ENCODE data around the gene TNS3.
"Not testable (repeated sequence)": the region's sequence is repeated elsewhere in the genome, so short reads cannot be mapped to it uniquely, and the experiment has no call there.

Gene TNS3

GRCh38 chr7:47447621-47448349 is 134.1 kb downstream of the TNS3 start:
- Mint-ChIP-seq H3K36me3 (ENCODE audit: low read depth) (no peaks in the 10 kb centered on the region), H3K9me3 (no peaks in the 10 kb centered on the region), H3K27ac (no peak overlapping the region), H3K4me1 (ENCODE audit: low read depth) (no peaks in the 10 kb centered on the region), H3K4me3 (no peak overlapping the region), H3K27me3 (ENCODE audit: low read depth) (no peaks in the 10 kb centered on the region)

DNA sequence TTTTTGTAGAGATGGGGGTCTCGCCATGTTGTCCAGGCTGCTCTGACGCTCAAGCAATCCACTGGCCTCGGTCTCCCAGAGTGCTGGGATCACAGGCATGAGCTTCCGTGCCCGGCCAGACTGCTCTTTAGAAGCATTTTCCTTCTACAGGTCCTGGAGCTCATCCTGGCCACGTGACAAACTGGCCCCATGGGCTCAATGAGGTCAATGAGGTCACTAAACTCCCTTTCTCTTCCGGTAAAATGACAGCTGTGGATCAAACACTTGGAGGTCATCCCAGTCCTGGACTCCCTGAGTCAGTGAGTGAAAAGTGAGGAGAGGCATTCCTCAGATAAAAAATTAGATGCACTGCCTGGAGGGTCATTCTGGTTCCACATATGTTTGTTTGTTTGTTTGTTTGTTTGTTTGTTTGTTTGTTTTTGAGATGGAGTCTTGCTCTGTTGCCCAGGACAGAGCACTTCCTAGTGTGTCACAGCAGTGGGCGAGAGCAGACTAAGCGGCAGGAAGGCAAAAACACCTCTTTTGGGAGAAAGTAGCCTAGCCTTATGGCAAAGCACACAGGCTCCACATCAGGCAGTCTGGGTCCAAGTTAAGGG is 134.9 kb downstream of the TNS3 start:
- no peak overlapping the region for H3K4me3 Mint-ChIP-seq
- H3K9me3 Mint-ChIP-seq: no peaks in the 10 kb centered on the region
- no peaks in the 10 kb centered on the region for H3K36me3 Mint-ChIP-seq (ENCODE audit: low read depth)
- H3K27ac Mint-ChIP-seq: no peak overlapping the region
- H3K27me3 Mint-ChIP-seq (ENCODE audit: low read depth): no peaks in the 10 kb centered on the region
- no peaks in the 10 kb centered on the region for H3K4me1 Mint-ChIP-seq (ENCODE audit: low read depth)

- H3K4me3 Mint-ChIP-seq: no peak overlapping the region
- H3K36me3 Mint-ChIP-seq (ENCODE audit: low read depth): no peaks in the 10 kb centered on the region
- no peaks in the 10 kb centered on the region for H3K9me3 Mint-ChIP-seq
- no peaks in the 10 kb centered on the region for H3K4me1 Mint-ChIP-seq (ENCODE audit: low read depth)
- no peaks in the 10 kb centered on the region for H3K27me3 Mint-ChIP-seq (ENCODE audit: low read depth)
- H3K27ac Mint-ChIP-seq: no peak overlapping the region
Observed at GRCh38 chr7:47444376-47445098, 137.4 kb downstream of the TNS3 start.

DNA sequence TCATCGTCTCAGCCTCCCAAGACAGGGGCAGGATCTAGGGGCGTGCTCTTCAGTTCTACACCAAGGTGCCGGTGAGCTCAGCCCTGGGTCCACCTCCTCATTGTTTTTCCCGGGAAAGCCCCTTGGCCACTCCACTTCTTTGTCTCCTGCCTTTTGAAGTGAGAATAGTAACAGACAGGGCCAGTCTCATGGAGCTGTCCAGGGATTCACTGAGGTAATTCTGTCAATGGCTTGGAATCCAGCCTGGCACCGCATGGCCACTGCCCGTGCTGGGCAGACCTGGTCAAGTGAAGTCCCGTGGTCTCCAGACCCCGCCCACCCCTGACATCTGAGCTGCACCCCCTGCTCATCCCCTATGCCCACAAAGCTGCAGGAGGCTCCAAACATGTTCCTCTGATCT is 138.9 kb downstream of the TNS3 start:
- H3K27ac Mint-ChIP-seq: no peak overlapping the region

DNA sequence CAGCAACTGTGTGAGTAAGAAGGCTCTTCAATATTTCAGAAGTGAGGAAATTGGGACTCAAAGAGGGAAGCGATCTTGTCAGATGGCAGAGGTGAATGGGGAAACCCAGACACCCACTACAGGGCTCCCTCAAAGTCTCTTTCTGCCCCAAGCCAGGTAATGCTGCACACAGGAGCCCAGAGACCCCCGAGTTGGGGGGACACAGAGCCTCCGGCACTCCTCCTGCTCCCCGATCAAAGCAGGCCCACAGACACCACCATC is 139.4 kb downstream of the TNS3 start:
- Mint-ChIP-seq H3K27me3 (ENCODE audit: low read depth) (no peaks in the 10 kb centered on the region), H3K4me3 (no peak overlapping the region), H3K4me1 (ENCODE audit: low read depth) (no peaks in the 10 kb centered on the region)

More for the DNA sequence above, 138.9 kb downstream of the TNS3 start:
- Mint-ChIP-seq H3K4me1 (ENCODE audit: low read depth) (no peaks in the 10 kb centered on the region), H3K9me3 (no peaks in the 10 kb centered on the region), H3K4me3 (no peak overlapping the region), H3K27me3 (ENCODE audit: low read depth) (no peaks in the 10 kb centered on the region), H3K36me3 (ENCODE audit: low read depth) (no peaks in the 10 kb centered on the region)

DNA sequence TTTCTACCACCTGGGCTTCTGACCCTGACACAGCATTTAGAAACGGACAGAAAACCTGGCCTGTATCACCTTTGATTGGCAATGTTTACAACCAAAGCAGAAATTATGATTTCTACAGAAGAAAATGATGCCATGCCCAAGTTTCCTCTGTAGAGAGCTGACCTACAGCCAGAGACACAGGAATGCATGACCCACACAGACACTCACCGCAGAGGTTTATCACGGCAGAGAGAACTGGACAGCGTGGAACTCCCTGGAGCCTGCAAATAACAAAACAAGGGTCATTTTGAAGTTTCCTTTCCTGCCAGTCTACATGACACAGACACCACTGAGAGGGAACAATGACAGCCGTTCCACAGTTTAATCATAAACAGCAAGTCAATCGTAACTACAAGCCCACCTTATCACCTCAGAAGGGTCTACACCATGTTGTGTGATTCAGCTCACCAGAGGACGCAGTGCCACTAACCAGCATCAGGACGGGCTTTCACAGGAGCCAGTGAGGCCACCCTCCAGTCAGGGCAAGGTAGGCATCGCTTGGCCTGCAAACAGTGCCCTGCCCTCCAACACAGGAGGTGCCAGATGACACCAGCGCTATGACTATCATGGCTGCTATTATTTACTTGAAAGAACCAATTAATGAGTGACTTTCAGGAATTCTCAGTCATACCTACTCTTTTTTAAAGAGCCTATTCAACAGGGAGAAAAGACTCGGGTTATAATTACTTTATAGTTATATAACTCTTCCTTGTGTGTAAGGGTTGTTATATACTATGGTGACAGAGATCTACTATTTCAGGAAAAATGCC is 139.9 kb downstream of the TNS3 start:
- Mint-ChIP-seq H3K27me3 (ENCODE audit: low read depth) (no peaks in the 10 kb centered on the region), H3K27ac (no peak overlapping the region), H3K36me3 (ENCODE audit: low read depth) (no peaks in the 10 kb centered on the region), H3K4me3 (no peak overlapping the region), H3K9me3 (no peaks in the 10 kb centered on the region), H3K4me1 (ENCODE audit: low read depth) (no peaks in the 10 kb centered on the region)

More for the DNA sequence above, 139.4 kb downstream of the TNS3 start:
- Mint-ChIP-seq H3K36me3 (ENCODE audit: low read depth) (no peaks in the 10 kb centered on the region), H3K27ac (no peak overlapping the region), H3K9me3 (no peaks in the 10 kb centered on the region)

DNA sequence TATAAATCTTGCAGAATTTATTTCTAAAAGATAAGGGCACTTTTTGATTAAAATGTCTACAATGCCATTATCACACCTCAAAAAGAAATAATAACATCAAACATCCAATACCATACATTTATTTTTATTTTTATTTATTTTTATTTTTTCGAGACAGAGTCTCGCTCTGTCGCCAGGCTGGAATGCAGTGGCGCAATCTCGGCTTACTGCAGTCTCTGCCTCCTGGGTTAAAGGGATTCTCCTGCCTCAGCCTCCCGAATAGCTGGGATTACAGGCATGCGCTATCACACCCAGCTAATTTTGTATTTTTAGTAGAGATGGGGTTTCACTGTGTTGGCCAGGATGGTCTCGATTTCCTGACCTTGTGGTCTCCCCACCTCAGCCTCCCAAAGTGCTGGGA is 140.9 kb downstream of the TNS3 start:
- not testable (repeated sequence) for H3K27me3 Mint-ChIP-seq (ENCODE audit: low read depth); H3K27ac Mint-ChIP-seq; H3K4me1 Mint-ChIP-seq (ENCODE audit: low read depth); H3K4me3 Mint-ChIP-seq; H3K36me3 Mint-ChIP-seq (ENCODE audit: low read depth); H3K9me3 Mint-ChIP-seq

DNA sequence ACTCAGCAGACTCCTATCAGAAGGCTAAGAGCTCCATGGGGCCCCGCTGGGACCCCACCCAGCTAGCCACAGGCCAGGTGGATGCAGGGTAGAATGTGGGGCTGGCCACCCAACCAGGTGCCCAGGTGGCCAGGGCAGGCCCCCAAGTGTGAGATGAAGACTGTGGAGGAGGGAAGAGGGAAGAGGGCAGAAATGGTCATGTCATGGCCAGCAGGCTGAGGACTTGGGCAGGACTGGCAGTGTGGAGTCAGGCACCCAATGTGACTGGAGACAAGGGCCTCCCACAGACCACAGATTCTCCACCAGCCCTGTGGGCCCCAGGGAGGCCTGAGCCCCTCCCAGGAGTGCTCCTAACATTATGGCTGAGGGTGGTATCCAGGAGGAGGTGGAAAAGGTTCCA is 141.6 kb downstream of the TNS3 start:
- Mint-ChIP-seq H3K9me3 (no peaks in the 10 kb centered on the region), H3K4me3 (no peak overlapping the region), H3K4me1 (ENCODE audit: low read depth) (no peaks in the 10 kb centered on the region), H3K27ac (no peak overlapping the region), H3K27me3 (ENCODE audit: low read depth) (no peaks in the 10 kb centered on the region), H3K36me3 (ENCODE audit: low read depth) (no peaks in the 10 kb centered on the region)

DNA sequence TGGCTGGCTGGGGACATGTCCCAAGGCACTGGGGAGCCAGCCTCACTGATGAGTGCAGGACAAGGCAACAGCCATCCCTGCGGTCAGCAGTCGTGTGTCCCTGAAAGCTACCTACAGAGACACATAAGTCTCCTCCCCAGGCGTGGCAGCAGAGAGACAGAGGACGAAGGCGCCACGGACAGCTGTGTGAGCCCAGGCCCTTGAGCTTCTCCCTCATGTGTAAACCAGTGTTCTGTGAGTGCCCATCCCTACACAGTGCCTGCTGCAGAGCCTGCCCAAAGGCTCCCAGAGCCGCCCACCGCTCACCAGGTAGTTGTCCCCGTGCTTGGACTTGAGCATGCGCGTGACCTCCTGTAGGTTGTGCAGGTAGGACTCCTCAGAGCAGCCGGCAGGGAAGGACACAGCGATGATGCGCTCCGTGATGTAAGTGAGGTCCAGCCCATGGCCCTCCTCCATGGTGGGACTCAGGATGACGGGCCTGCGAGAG is 142.7 kb downstream of the TNS3 start:
- no peaks in the 10 kb centered on the region for H3K36me3 Mint-ChIP-seq (ENCODE audit: low read depth)
- H3K27ac Mint-ChIP-seq: no peak overlapping the region
- no peak overlapping the region for H3K4me3 Mint-ChIP-seq

GRCh38 chr7:47438411-47439029 is 143.4 kb downstream of the TNS3 start:
- Mint-ChIP-seq H3K4me1 (ENCODE audit: low read depth) (no peaks in the 10 kb centered on the region), H3K27ac (no peak overlapping the region), H3K27me3 (ENCODE audit: low read depth) (no peaks in the 10 kb centered on the region), H3K4me3 (no peak overlapping the region), H3K9me3 (no peaks in the 10 kb centered on the region), H3K36me3 (ENCODE audit: low read depth) (no peaks in the 10 kb centered on the region)

More for the DNA sequence above, 142.7 kb downstream of the TNS3 start:
- no peaks in the 10 kb centered on the region for H3K27me3 Mint-ChIP-seq (ENCODE audit: low read depth)
- H3K4me1 Mint-ChIP-seq (ENCODE audit: low read depth): no peaks in the 10 kb centered on the region
- H3K9me3 Mint-ChIP-seq: no peaks in the 10 kb centered on the region

- H3K27me3 Mint-ChIP-seq (ENCODE audit: low read depth): no peaks in the 10 kb centered on the region
- H3K36me3 Mint-ChIP-seq (ENCODE audit: low read depth): no peaks in the 10 kb centered on the region
- no peaks in the 10 kb centered on the region for H3K4me1 Mint-ChIP-seq (ENCODE audit: low read depth)
- H3K4me3 Mint-ChIP-seq: no peak overlapping the region
- H3K9me3 Mint-ChIP-seq: no peaks in the 10 kb centered on the region
- no peak overlapping the region for H3K27ac Mint-ChIP-seq
Observed at GRCh38 chr7:47435889-47436312, 146.0 kb downstream of the TNS3 start.

GRCh38 chr7:47433564-47433895 is 148.4 kb downstream of the TNS3 start:
- H3K9me3 Mint-ChIP-seq: no peaks in the 10 kb centered on the region
- H3K27ac Mint-ChIP-seq: no peak overlapping the region
- H3K4me1 Mint-ChIP-seq (ENCODE audit: low read depth): no peaks in the 10 kb centered on the region
- H3K4me3 Mint-ChIP-seq: no peak overlapping the region
- no peaks in the 10 kb centered on the region for H3K27me3 Mint-ChIP-seq (ENCODE audit: low read depth)
- H3K36me3 Mint-ChIP-seq (ENCODE audit: low read depth): no peaks in the 10 kb centered on the region

DNA sequence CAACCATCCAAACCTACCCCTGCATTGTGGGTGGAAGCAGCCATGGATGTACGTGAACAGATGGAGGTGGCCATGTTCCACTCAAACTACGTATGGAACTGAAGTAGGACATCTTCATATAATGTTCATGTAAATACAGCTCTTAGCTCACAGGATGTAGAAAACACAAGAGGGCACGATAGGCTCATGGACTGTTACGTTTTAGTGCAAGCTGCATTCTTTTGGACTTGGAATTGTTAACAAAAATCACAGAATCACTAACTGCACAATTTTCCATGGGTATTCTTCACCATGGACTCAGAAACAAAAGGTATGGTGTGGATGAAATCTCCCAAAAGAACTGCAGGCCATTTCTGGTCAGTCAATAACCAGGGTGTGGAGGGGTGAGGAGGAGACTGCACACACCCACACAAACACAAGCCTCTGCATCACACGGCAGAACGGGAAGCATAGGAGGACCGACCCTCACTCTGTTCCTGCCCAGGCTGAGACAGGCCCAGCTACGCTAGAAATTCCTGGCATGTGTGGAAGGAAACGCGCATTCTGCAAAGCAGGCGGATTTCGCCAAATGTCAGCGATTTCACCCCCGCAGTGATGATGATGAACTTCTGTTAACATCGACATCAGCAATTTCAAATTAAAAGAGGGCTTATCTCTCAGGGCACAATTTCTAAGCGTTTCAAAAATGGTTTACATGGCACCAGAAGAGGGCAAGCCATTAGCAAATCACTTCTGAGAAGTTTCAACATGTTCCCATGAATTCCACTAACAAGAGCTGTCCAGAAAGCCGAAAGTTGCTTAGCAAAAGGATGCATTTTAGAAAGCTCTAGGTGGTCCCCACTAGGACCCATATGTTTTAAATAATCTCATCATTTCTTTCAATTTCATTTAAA is 149.0 kb downstream of the TNS3 start:
- Mint-ChIP-seq H3K27ac (no peak overlapping the region), H3K4me1 (ENCODE audit: low read depth) (no peaks in the 10 kb centered on the region), H3K27me3 (ENCODE audit: low read depth) (no peaks in the 10 kb centered on the region), H3K36me3 (ENCODE audit: low read depth) (no peaks in the 10 kb centered on the region), H3K4me3 (no peak overlapping the region), H3K9me3 (no peaks in the 10 kb centered on the region)

All from T-helper 1 cell treated with Interleukin-12 subunit alpha and Interleukin-12 subunit beta and Interleukin-4 antibody, amounts not matched to agents 30 μg/mL and 1 μg/mL, for 36 hours (primary cell).